ENCODE results near the gene OSBPL1A. TPM values are rescaled to one million over a fixed set of nuclear protein-coding genes. Genes with fewer than 3 reads are reported as not detected.

The OSBPL1A gene
- polyA plus RNA-seq, 2 of the 4 experiments (the other 2 are of a cell fraction) = 10.5 to 22.1 TPM

- DNase-seq (ENCODE audit: low read depth in 1 of 2, low spot score in 1 of 2) = no peak
- FAIRE-seq = no peak
- H3K27ac ChIP-seq = no peak overlapping the region
- no peaks in the 10 kb centered on the region; the same call in 2 of the 3 replicates for H3K4me1 ChIP-seq
- no peaks in the 10 kb centered on the region for H3K9me3 ChIP-seq
- ChIA-PET CTCF (interaction anchor here (1.3 kb wide), 1 partner anchor 18 kb away, joined by 3 read pairs; no protein-coding TSS in a partner anchor), POLR2A (no interaction called here)
- TF ChIP-seq MYC (IDR thresholded peaks at IDR 0.05; ENCODE audit: borderline replicate concordance, low read length) (no peak), JUNB (IDR thresholded peaks at IDR 0.05) (no peak), RAD21 (conservative IDR thresholded peaks at IDR 0.05 in 1 of 2, IDR thresholded peaks at IDR 0.05 in 1 of 2) (no peak), POLR2A (IDR thresholded peaks at IDR 0.05; ENCODE audit: low read length) (no peak), PHF8 (IDR thresholded peaks at IDR 0.05; ENCODE audit: borderline replicate concordance, low read depth) (no peak), PBX3 (IDR thresholded peaks at IDR 0.05) (no peak), NPAS2 (CRISPR knock-in tag; IDR thresholded peaks at IDR 0.05; ENCODE audit: borderline replicate concordance) (no peak), RARB (CRISPR knock-in tag; IDR thresholded peaks at IDR 0.05) (no peak)
- TF ChIP-seq, protein P1, sequence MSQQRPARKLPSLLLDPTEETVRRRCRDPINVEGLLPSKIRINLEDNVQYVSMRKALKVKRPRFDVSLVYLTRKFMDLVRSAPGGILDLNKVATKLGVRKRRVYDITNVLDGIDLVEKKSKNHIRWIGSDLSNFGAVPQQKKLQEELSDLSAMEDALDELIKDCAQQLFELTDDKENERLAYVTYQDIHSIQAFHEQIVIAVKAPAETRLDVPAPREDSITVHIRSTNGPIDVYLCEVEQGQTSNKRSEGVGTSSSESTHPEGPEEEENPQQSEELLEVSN (IDR thresholded peaks at IDR 0.05; ENCODE audit: borderline replicate concordance, low read depth) = no peak
- TF ChIP-seq, protein P2, sequence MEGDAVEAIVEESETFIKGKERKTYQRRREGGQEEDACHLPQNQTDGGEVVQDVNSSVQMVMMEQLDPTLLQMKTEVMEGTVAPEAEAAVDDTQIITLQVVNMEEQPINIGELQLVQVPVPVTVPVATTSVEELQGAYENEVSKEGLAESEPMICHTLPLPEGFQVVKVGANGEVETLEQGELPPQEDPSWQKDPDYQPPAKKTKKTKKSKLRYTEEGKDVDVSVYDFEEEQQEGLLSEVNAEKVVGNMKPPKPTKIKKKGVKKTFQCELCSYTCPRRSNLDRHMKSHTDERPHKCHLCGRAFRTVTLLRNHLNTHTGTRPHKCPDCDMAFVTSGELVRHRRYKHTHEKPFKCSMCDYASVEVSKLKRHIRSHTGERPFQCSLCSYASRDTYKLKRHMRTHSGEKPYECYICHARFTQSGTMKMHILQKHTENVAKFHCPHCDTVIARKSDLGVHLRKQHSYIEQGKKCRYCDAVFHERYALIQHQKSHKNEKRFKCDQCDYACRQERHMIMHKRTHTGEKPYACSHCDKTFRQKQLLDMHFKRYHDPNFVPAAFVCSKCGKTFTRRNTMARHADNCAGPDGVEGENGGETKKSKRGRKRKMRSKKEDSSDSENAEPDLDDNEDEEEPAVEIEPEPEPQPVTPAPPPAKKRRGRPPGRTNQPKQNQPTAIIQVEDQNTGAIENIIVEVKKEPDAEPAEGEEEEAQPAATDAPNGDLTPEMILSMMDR (IDR thresholded peaks at IDR 0.05) = no peak
- ATAC-seq = no peak
- no peak overlapping the region for H3K4me3 ChIP-seq
- H3K4me2 ChIP-seq = no peak overlapping the region
These were observed 56.3 kb downstream of the OSBPL1A start for GRCh38 chr18:24341361-24341760.

DNA sequence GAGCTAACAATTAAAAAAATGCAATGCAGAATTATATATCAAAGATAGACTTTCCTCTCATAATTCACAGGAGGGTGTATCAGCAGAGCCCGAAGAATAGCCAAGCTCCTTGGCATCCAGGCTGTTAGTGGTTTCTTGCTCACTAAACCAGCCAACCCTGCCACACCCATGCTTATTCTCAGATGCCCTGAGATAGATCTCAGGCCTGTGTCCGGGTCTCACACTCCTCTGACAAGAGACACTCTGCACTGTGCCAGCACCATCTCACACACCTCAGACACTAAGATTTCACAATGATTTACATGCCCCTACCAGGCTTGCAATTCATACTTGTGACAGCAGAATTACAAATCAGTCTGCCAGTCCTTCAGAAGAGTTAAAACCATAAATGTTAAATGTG is 64.5 kb downstream of the OSBPL1A start:
- no peak for FAIRE-seq
- ATAC-seq = no peak
- WGBS (ENCODE audit: missing lambda C conversion rate) = 78% methylated on average over 2 of the region's 2 CpGs
- no peak overlapping the region for H3K27ac ChIP-seq
- TF ChIP-seq RFX5 (IDR thresholded peaks at IDR 0.05) = no peak
- no peak for TF ChIP-seq CHD4 (IDR thresholded peaks at IDR 0.05; ENCODE audit: borderline replicate concordance)
- no peak for TF ChIP-seq FOSL2 (IDR thresholded peaks at IDR 0.05)
- no peak for TF ChIP-seq FOSL2 (CRISPR knock-in tag; IDR thresholded peaks at IDR 0.05)
- TF ChIP-seq NPAS2 (CRISPR knock-in tag; IDR thresholded peaks at IDR 0.05; ENCODE audit: borderline replicate concordance) = no peak
- TF ChIP-seq MAZ (IDR thresholded peaks at IDR 0.05; ENCODE audit: borderline replicate concordance, low read depth, low read length) = no peak
- no peak for TF ChIP-seq JUN (IDR thresholded peaks at IDR 0.05)
- TF ChIP-seq EHF (CRISPR knock-in tag; IDR thresholded peaks at IDR 0.05) = no peak
- TF ChIP-seq CBX2 (IDR thresholded peaks at IDR 0.05; ENCODE audit: borderline replicate concordance, low read depth) = no peak
- TF ChIP-seq KDM1A (IDR thresholded peaks at IDR 0.05; ENCODE audit: low read depth) = no peak
- no peak for TF ChIP-seq KDM5A (IDR thresholded peaks at IDR 0.05)
- TF ChIP-seq, protein P3, sequence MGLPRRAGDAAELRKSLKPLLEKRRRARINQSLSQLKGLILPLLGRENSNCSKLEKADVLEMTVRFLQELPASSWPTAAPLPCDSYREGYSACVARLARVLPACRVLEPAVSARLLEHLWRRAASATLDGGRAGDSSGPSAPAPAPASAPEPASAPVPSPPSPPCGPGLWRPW (IDR thresholded peaks at IDR 0.05) = no peak
- H3K4me3 ChIP-seq = no peak overlapping the region
- H3K4me2 ChIP-seq = no peak overlapping the region
- H3K9me3 ChIP-seq = no peaks in the 10 kb centered on the region
- H3K4me1 ChIP-seq = no peaks in the 10 kb centered on the region
- POLR2A ChIA-PET = no interaction called here
- no peak for DNase-seq (ENCODE audit: low read depth in 1 of 2, low spot score in 1 of 2)
- CTCF ChIA-PET = no interaction called here

DNA sequence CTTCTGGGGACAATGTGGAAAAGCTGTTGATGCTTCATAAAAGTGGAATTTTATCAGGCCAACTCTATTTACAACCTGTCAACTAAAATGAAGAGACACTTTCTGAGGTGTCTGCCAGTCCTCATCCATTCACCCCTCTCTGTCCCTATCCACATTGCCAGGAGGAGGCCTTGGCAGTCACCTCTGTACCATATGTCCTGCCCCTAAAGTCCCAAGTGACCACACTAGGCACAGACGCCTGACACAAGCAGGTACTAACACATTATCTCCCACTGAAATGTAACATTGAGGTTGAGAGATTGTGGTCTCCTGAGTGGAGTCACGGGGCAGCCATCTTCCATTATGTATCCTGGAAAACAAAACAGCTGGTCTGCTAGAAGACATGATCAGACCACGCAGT is 71.4 kb downstream of the OSBPL1A start:
- H3K4me1 ChIP-seq = no peaks in the 10 kb centered on the region
- H3K27ac ChIP-seq = no peak overlapping the region
- 86% methylated on average over 3 of the region's 3 CpGs for WGBS (ENCODE audit: missing lambda C conversion rate)
- H3K9me3 ChIP-seq = no peaks in the 10 kb centered on the region
- no peak for FAIRE-seq
- DNase-seq (ENCODE audit: low read depth in 1 of 2, low spot score in 1 of 2) = no peak
- H3K4me2 ChIP-seq = no peak overlapping the region
- CTCF ChIA-PET = no interaction called here
- no peak for ATAC-seq
- no peak overlapping the region for H3K4me3 ChIP-seq
- POLR2A ChIA-PET = no interaction called here
- TF ChIP-seq RNF2 (IDR thresholded peaks at IDR 0.05; ENCODE audit: borderline replicate concordance, low read depth) (no peak), ZSCAN20 (CRISPR knock-in tag; IDR thresholded peaks at IDR 0.05) (no peak), HMGXB4 (CRISPR knock-in tag; IDR thresholded peaks at IDR 0.05; ENCODE audit: borderline replicate concordance) (no peak), RCOR1 (IDR thresholded peaks at IDR 0.05; ENCODE audit: low read depth, low read length) (no peak), JUN (IDR thresholded peaks at IDR 0.05) (no peak), KDM5A (IDR thresholded peaks at IDR 0.05) (no peak), ZFP36 (IDR thresholded peaks at IDR 0.05; ENCODE audit: borderline replicate concordance, partially characterized antibody) (no peak), CHD4 (IDR thresholded peaks at IDR 0.05; ENCODE audit: borderline replicate concordance) (no peak)
- TF ChIP-seq, protein P4, sequence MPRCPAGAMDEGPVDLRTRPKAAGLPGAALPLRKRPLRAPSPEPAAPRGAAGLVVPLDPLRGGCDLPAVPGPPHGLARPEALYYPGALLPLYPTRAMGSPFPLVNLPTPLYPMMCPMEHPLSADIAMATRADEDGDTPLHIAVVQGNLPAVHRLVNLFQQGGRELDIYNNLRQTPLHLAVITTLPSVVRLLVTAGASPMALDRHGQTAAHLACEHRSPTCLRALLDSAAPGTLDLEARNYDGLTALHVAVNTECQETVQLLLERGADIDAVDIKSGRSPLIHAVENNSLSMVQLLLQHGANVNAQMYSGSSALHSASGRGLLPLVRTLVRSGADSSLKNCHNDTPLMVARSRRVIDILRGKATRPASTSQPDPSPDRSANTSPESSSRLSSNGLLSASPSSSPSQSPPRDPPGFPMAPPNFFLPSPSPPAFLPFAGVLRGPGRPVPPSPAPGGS (IDR thresholded peaks at IDR 0.05) = no peak
